Dendritic cell treated with granulocyte-macrophage colony-stimulating factor and Interleukin-4, amounts not matched to agents 40 ng/mL and 50 ng/mL, for 4 days (primary cell): ENCODE results near the gene EFL1.

ENCODE experiments used
- H3K27ac Mint-ChIP-seq: one replicate; pipeline ENCODE4 v1.8.0; 2022; ENCODE audit warnings: mild to moderate bottlenecking, mixed read lengths
- H3K27me3 Mint-ChIP-seq: one replicate; pipeline ENCODE4 v1.8.0; 2022; ENCODE audit warnings: mild to moderate bottlenecking, mixed read lengths
- H3K36me3 Mint-ChIP-seq: one replicate; pipeline ENCODE4 v1.8.0; 2022; ENCODE audit warnings: low read depth, mixed read lengths
- H3K4me1 Mint-ChIP-seq: one replicate; pipeline ENCODE4 v1.8.0; 2022; ENCODE audit warnings: low read depth, mixed read lengths
- H3K4me3 Mint-ChIP-seq: one replicate; pipeline ENCODE4 v1.8.0; 2022; ENCODE audit warnings: mild to moderate bottlenecking, moderate library complexity, mixed read lengths
- H3K9me3 Mint-ChIP-seq: one replicate; pipeline ENCODE4 v1.8.0; 2022; ENCODE audit warnings: mixed read lengths
- intact Hi-C: fragments of 100-400 bp; cut with micrococcal nuclease; formaldehyde crosslinking; loops from one replicate; pipeline ENCODE4 v1.15.0; 2022

The EFL1 gene

DNA sequence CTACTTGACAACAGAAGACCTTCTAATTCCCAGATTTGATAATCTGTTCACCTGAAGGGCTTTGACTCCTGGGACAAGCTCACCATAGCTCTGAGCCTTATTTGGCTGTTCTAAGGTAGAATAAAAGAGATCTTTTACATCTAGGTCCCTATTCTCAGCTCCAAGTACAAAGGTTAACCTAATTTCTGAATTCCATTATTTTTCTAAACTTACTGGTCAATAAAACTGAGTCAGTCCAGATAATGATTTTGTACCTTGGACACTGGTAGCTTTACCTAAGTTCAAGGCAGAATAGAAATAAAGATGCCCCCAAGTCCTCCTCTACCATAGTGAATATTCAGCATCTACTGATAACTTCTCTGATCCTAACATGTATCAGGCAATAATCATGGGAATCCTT is 135.0 kb downstream of the EFL1 start:
- H3K36me3 Mint-ChIP-seq = peaks cover 47% of the 10 kb centered on the region
- H3K4me1 Mint-ChIP-seq = peaks cover 17% of the 10 kb centered on the region
- H3K4me3 Mint-ChIP-seq = no peak overlapping the region
- H3K27ac Mint-ChIP-seq = no peak overlapping the region
- no peaks in the 10 kb centered on the region for H3K27me3 Mint-ChIP-seq
- H3K9me3 Mint-ChIP-seq = no peaks in the 10 kb centered on the region
- intact Hi-C loops = no loop called here

DNA sequence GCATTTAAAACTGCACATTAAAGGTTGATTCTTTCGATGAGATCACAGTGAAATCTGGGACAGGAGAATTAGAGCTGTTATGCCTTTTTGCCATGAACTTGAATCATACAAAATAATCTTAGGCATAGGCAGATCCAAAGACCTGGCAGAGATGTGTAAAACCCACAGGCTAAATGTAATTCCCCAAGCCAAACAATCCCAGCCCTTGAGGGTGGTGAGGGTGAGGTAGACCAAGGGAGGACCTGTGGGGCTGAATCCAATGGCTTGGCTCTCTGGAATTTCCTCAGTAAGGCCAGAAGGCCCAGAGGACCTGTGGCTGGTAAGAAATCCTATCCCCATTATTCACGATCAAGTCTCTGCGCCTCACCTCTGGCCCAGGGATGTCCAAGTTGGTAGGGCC is 136.2 kb downstream of the EFL1 start:
- no peaks in the 10 kb centered on the region for H3K27me3 Mint-ChIP-seq
- intact Hi-C loops = no loop called here

DNA sequence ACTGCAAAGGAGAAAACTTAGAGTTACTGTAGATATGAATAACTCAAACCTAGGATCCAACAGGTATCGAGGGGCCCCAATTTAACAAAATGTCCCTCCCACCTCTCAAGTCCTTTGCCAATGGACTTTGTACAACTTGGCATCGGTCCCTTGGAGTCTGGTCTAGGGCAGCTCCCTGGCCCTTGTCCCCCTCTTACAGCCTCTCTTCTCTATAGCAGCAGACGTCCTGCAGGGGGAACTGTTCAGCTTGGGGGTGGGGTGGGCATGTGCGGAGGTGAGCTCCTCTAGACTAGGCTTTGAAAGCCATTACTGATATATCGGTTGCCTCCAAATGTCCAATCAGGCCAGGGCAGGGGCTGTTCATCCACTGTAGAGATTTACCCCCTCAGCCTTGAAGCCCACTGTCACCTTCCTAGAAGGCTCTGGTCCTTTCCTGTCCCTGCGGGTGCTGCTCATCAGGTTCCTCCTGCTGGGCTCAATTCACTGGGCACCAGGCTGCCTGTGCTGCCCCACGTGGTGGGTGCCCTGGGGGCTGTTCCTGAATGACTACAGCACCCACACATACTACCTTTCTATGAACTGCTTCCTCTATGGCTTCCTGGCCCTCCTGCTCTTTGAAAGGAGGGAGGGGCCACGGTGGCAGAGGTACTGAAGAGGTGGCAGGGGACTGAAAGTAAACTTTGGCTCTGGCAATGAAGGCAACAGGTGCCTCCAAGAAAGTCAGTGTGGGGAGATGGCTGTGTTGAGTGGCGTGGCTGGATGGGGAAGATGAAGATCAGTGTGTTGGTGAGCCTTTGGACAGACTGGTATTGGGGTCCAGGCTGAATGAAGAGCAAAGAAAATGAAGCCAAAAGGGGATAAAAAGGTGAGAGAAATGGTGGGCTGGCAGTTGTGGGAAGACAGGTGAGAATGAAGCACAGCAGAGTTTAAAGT is 137.9 kb downstream of the EFL1 start:
- no peak overlapping the region for H3K27ac Mint-ChIP-seq
- H3K9me3 Mint-ChIP-seq = no peaks in the 10 kb centered on the region
- peaks cover 30% of the 10 kb centered on the region for H3K36me3 Mint-ChIP-seq
- H3K27me3 Mint-ChIP-seq = no peaks in the 10 kb centered on the region
- no peak overlapping the region for H3K4me3 Mint-ChIP-seq
- peaks cover 8% of the 10 kb centered on the region for H3K4me1 Mint-ChIP-seq
- intact Hi-C loops = no loop called here

More for the DNA sequence above, 136.2 kb downstream of the EFL1 start:
- Mint-ChIP-seq H3K36me3 (peaks cover 37% of the 10 kb centered on the region), H3K9me3 (no peaks in the 10 kb centered on the region), H3K4me3 (no peak overlapping the region), H3K4me1 (peaks cover 17% of the 10 kb centered on the region), H3K27ac (no peak overlapping the region)

DNA sequence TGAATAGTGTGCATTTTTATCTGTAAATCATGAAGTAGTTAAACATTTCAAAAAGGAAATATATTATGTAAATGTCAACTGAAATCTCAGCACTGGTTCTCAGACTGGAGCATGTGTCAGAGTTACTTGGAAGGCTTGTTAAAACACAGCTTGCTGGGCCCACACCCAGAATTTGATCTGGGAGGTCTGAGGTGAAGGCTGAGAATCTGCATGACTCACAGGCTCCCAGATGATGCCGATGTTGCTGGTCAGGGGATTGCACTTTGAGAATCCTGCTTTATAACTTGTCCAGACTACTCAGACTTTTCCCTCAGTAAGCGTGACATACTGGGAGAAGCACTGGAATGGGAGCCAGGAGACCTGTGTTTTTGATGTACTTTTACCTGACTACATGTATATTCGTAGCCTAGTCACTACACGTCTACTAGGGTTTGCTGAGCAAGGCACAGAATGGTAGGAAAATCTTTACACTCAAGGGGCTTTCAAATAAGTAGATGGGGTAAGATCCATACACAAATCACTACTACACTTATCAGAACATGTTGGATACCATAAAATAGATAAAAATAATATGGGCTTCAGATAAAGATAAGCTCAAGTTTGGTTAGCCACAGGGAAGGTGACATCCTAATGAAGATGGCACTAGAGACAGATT is 139.7 kb downstream of the EFL1 start:
- intact Hi-C loops = no loop called here
- Mint-ChIP-seq H3K9me3 (no peaks in the 10 kb centered on the region), H3K4me3 (no peak overlapping the region), H3K27me3 (no peaks in the 10 kb centered on the region), H3K27ac (no peak overlapping the region), H3K4me1 (peaks cover 3% of the 10 kb centered on the region), H3K36me3 (peaks cover 30% of the 10 kb centered on the region)

DNA sequence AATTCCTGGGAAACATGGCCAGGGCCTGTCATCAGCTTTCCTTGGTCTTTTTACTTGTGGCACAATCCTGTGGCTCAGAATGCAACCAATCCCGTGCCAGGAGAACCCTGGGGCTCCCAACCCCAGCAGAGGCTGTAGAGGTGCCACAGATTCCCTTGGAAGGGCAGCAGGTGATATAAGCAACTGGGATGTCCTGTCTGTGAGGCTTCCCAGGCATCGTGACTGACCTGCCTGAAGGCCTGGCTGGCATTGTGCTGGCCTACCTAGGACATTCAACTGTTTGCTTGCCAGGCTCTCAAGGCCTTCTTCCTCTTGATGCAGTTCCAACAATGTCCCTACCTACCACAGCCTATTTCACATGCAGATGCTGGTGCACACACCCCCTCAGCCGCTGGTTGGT is 144.5 kb downstream of the EFL1 start:
- intact Hi-C loops = no loop called here
- Mint-ChIP-seq H3K9me3 (no peaks in the 10 kb centered on the region), H3K36me3 (peaks cover 8% of the 10 kb centered on the region), H3K4me3 (no peak overlapping the region), H3K27ac (peak overlapping the region; percentile 45), H3K27me3 (peaks cover 2% of the 10 kb centered on the region), H3K4me1 (peaks cover 12% of the 10 kb centered on the region)

DNA sequence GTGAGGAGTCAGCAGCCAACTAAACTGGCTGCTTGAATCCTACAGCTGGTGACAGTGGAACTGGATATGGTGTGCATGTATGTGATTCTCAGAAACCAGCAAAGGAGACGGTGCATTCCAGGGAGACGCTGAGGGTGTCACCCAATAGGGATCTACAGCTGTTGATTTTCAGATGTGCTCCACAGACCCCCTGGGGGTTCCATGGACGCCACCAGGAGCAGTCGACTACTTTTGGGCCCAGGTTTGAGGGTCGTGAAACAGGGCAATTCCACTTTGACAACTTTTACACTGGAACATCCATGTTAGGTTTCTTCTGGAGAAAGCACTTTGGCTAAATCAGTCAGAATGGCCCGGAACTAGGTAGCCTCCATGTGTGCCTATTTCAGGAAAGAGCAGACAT is 145.2 kb downstream of the EFL1 start:
- H3K27me3 Mint-ChIP-seq = peaks cover 2% of the 10 kb centered on the region
- peaks cover 12% of the 10 kb centered on the region for H3K4me1 Mint-ChIP-seq
- no peak overlapping the region for H3K4me3 Mint-ChIP-seq
- H3K27ac Mint-ChIP-seq = peak overlapping the region; percentile 45
- intact Hi-C loops = no loop called here
- H3K36me3 Mint-ChIP-seq = peaks cover 8% of the 10 kb centered on the region
- no peaks in the 10 kb centered on the region for H3K9me3 Mint-ChIP-seq

DNA sequence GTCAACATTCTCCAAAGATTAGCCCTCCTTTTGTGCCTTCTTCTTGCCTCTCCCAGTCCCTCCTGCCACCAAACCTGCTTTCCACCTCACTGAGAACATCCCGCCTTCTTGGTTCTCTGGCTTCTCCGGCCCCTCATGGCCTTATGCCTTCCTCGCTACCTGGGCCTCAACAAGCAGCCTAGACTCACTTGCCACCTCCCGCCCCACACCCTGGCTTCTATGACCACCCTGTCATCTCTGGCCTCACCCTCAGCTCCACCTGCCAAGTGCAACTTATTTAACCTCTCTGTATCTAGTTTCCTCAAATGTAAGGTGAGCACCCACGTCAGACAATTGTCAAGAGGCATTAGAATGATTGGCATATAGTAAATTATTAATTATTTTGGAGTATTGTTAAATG is 147.9 kb downstream of the EFL1 start:
- no peaks in the 10 kb centered on the region for H3K36me3 Mint-ChIP-seq
- no peak overlapping the region for H3K27ac Mint-ChIP-seq
- peaks cover 2% of the 10 kb centered on the region for H3K27me3 Mint-ChIP-seq
- H3K9me3 Mint-ChIP-seq = no peaks in the 10 kb centered on the region
- H3K4me1 Mint-ChIP-seq = peaks cover 12% of the 10 kb centered on the region
- no peak overlapping the region for H3K4me3 Mint-ChIP-seq
- intact Hi-C loops = no loop called here

DNA sequence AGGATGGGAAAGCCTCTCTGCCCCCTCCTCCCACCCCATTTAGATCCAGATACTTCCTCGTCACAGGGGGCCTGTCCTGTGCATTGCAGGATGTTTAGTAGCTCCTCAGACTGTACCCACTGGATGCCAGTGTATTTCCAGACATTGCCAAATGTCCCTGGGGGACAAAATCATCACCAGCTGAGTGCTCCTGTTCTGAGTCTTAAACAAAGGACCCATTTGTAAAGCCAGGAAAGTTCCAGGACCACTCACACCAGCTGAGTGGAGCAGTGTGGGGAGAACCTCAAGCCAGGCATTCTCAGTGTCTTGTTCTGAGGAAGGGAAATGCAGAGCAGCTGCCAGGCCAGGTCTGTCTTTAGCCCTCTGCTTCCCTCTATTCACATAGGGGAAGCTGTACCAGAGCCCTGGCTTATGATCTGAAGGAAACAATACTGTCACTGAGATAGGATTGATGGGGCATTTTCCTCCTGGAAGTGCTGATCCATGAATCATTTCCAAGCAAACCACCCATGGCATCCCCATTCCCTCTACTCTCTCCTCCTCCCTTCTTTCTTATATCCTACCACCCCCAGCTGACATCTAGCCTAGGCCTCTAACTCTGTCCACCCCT is 149.3 kb downstream of the EFL1 start:
- intact Hi-C loops = no loop called here
- Mint-ChIP-seq H3K4me3 (no peak overlapping the region), H3K36me3 (no peaks in the 10 kb centered on the region), H3K9me3 (no peaks in the 10 kb centered on the region), H3K27ac (no peak overlapping the region), H3K27me3 (peaks cover 2% of the 10 kb centered on the region), H3K4me1 (peaks cover 17% of the 10 kb centered on the region)

DNA sequence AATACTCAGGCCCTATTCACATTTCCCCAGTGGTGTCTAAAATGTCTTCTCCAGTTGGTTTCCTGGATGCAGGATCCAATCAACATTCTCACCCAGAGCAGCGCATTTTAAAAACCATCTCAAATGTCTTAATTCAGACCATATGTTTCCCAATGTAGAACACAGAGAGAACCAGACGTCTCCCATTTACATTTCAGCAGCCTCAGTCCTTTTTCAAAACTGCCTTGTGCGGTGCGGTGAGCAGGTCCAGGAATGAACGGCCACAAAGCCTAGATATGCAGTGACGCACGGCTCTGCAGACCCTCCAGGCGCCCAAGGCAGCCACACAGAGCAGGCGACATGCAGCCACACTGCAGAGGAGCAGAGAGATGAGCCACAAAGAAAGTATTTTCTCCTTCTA is 150.6 kb downstream of the EFL1 start:
- Mint-ChIP-seq H3K27me3 (peaks cover 2% of the 10 kb centered on the region), H3K27ac (no peak overlapping the region), H3K4me3 (no peak overlapping the region), H3K9me3 (no peaks in the 10 kb centered on the region), H3K36me3 (no peaks in the 10 kb centered on the region), H3K4me1 (peaks cover 6% of the 10 kb centered on the region)
- intact Hi-C loops = no loop called here

DNA sequence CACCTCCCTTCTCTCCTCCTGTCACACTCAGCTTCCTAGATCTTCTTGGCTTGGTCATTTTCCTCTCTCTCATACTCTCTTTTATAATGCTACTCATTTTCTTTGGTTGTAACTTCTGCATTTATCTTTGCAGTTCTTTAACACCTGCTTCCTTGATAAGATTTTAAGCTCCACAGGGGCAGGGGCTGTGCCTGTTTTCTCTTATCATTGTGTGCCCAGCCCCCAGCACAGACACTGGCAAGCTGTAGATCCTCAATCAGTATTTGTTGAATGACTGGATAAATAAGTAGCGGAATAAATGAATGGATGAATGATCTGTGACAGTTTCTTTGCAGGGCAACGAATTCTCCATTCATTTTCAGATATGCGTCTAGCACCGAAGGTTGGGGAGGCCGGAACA is 152.4 kb downstream of the EFL1 start:
- Mint-ChIP-seq H3K4me3 (no peak overlapping the region), H3K27ac (no peak overlapping the region), H3K27me3 (peaks cover 2% of the 10 kb centered on the region), H3K9me3 (no peaks in the 10 kb centered on the region), H3K4me1 (peaks cover 6% of the 10 kb centered on the region), H3K36me3 (no peaks in the 10 kb centered on the region)
- intact Hi-C loops = no loop called here

DNA sequence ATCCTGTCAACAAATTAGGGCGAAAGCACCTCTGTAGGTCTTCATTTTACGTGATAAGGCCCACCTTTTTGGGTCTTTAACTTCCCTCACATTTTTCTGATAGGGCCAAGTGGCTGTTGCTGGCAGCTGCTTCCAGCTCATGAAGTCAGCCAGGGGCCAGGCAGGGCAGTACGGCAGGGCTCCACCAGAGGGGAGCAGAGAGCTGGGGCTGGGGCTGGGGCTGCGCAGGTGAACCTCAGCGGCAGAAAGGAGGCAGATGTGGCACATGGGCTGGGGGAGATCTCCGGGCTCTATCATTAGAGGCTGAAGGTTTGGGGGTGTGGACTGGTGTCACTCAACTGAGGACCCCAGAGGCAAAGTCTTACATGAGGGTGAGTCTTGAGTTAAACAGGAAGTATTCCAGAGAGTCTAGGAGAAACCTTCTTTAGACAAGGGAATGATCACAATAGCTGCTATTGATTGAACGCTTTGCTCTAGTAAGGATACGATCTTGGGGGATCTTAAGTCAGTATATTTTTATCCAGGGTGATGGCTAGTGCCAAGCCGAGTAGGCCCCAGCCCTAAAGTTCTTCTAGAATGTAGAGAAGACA is 153.9 kb downstream of the EFL1 start:
- Mint-ChIP-seq H3K27ac (peak overlapping the region; percentile 4), H3K4me3 (no peak overlapping the region), H3K36me3 (no peaks in the 10 kb centered on the region), H3K27me3 (no peaks in the 10 kb centered on the region), H3K4me1 (peaks cover 6% of the 10 kb centered on the region), H3K9me3 (no peaks in the 10 kb centered on the region)
- intact Hi-C loops = loop anchor here (1.0 to 2.0 kb wide), 2 partner anchors 30 to 89 kb away; no protein-coding TSS in a partner anchor

DNA sequence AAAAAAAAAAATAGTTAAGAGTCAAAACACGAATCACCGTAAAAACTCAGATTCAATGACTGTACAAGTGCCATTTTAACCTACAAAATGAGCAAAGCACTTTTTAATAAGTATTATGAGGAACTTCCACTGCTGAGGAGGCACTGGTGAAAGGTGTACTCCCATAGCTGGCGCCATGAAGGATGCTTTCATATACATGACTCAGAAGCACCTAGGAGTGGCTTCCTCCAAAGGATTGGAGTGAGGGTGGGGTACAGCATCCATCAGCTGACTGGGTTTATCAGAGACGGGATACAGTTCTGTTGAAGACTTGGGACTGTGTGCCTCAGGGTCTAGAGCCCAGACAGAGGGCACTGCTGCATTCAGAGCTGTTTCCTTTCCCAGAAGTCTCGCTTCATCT is 155.9 kb downstream of the EFL1 start:
- no peak overlapping the region for H3K4me3 Mint-ChIP-seq
- no peaks in the 10 kb centered on the region for H3K9me3 Mint-ChIP-seq
- intact Hi-C loops = no loop called here
- no peaks in the 10 kb centered on the region for H3K27me3 Mint-ChIP-seq
- peaks cover 6% of the 10 kb centered on the region for H3K4me1 Mint-ChIP-seq
- no peak overlapping the region for H3K27ac Mint-ChIP-seq
- H3K36me3 Mint-ChIP-seq = no peaks in the 10 kb centered on the region

DNA sequence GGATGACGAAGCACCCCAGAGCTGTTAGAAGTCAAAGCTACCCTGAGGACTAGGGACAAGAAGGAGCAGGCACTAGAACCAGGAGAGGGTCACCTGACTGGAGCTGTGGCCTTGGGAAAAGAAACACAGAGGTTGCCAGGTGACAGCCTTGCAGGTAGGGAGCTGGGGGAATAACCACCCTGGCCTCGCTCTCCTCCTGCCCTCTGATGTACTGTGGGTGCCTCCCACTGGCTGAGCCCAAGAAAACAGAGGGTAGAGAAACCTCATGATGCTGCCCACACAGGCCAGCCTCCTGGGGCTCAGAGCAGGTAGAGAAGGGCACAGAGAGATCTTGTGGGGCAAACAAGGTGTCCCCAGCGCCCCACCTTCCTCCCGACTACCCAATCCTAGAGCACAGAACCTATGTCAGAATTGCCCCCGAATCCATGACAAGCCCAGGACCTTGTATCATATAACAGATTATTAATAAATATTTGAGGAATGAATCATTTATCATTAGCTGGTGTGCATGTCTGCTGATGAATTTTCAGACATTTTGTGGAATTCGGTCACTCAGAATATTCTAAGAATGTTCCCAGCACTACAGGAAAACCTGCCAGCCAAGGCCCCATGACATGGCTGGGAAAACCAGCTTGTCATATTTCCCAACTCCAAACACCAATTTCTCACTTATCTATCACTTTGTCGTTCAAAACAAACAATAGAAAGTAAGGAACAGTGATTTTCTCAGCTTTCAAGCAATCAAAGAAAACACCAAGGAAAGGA is 156.9 kb downstream of the EFL1 start:
- H3K4me1 Mint-ChIP-seq = peaks cover 6% of the 10 kb centered on the region
- no peaks in the 10 kb centered on the region for H3K36me3 Mint-ChIP-seq
- H3K4me3 Mint-ChIP-seq = no peak overlapping the region
- no peaks in the 10 kb centered on the region for H3K9me3 Mint-ChIP-seq
- H3K27ac Mint-ChIP-seq = no peak overlapping the region
- intact Hi-C loops = no loop called here
- no peaks in the 10 kb centered on the region for H3K27me3 Mint-ChIP-seq
